Keratinocyte (primary cell): ENCODE data around the gene SIK3. TPM values are rescaled to one million over a fixed set of nuclear protein-coding genes. Genes with fewer than 3 reads are reported as not detected.

Source experiments
- DNase-seq: peaks from one replicate; pipeline ENCODE4 v3.0.0-alpha.2; 2011; ENCODE audit warnings: low read depth, missing footprints, low spot score
- FAIRE-seq: peaks from 2 replicates; lab custom pipeline; 2011; peaks lifted over from hg19 to GRCh38; lab: Jason Lieb, UNC
- H2AFZ ChIP-seq: 2 replicates; pipeline ENCODE4 v1.6.0; 2012; ENCODE audit warnings: low read length, control low read depth, inconsistent platforms; ENCODE audit not compliant: control insufficient read depth
- H3K27ac ChIP-seq: 2 replicates; pipeline ENCODE4 v1.5.1; 2011; ENCODE audit warnings: low read length; ENCODE audit not compliant: control insufficient read depth, insufficient read depth
- H3K27me3 ChIP-seq: 3 replicates; pipeline ENCODE4 v1.6.0; 2011; ENCODE audit warnings: low read length; ENCODE audit not compliant: control insufficient read depth, insufficient read depth; ENCODE audit errors: extremely low read depth
- H3K36me3 ChIP-seq, 2 experiments: 2 replicates in 1 of 2; 3 replicates in 1 of 2; pipeline ENCODE4 v1.5.1; 2011; ENCODE audit warnings: low read length in 2 of 2, mild to moderate bottlenecking in 1 of 2; ENCODE audit not compliant: control insufficient read depth in 2 of 2, insufficient read depth in 2 of 2; ENCODE audit errors: extremely low read depth in 1 of 2
- H3K4me1 ChIP-seq: 3 replicates; pipeline ENCODE4 v1.5.1; 2011; ENCODE audit warnings: low read length; ENCODE audit not compliant: control insufficient read depth, insufficient read depth; ENCODE audit errors: extremely low read depth
- H3K4me2 ChIP-seq: 3 replicates; pipeline ENCODE4 v1.6.0; 2011; ENCODE audit warnings: low read depth, low read length; ENCODE audit not compliant: control insufficient read depth, insufficient read depth; ENCODE audit errors: extremely low read depth
- H3K4me3 ChIP-seq, 3 experiments: fragments of 200-600 bp in 1 of 3; sonication (generic) in 1 of 3; 2 replicates in 2 of 3; 3 replicates in 1 of 3; pipeline ENCODE4 v1.5.1; 2011 to 2016; ENCODE audit warnings: low read length in 3 of 3, mild to moderate bottlenecking in 3 of 3, control low read depth in 2 of 3, inconsistent platforms in 1 of 3, low read depth in 1 of 3, mixed read lengths in 1 of 3, mixed run types in 1 of 3, moderate library complexity in 1 of 3; ENCODE audit not compliant: control insufficient read depth in 2 of 3, insufficient read depth in 2 of 3; ENCODE audit errors: extremely low read depth in 1 of 3
- H3K79me2 ChIP-seq: 2 replicates; pipeline ENCODE4 v1.6.0; 2012; ENCODE audit warnings: low read length; ENCODE audit not compliant: control insufficient read depth, insufficient read depth
- H3K9ac ChIP-seq: 3 replicates; pipeline ENCODE4 v1.6.0; 2011; ENCODE audit warnings: low read length; ENCODE audit not compliant: control insufficient read depth, insufficient read depth; ENCODE audit errors: extremely low read depth
- H3K9me1 ChIP-seq: 3 replicates; pipeline ENCODE4 v1.6.0; 2011; ENCODE audit warnings: low read length; ENCODE audit not compliant: control insufficient read depth, insufficient read depth; ENCODE audit errors: extremely low read depth
- H3K9me3 ChIP-seq: 2 replicates; pipeline ENCODE4 v1.5.1; 2012; ENCODE audit warnings: low read depth, low read length; ENCODE audit not compliant: control insufficient read depth
- H4K20me1 ChIP-seq: 3 replicates; pipeline ENCODE4 v1.6.0; 2011; ENCODE audit warnings: low read length; ENCODE audit not compliant: control insufficient read depth, insufficient read depth; ENCODE audit errors: extremely low read depth
- CTCF ChIP-seq, 3 experiments: IDR thresholded peaks in 1 of 3; conservative IDR thresholded peaks in 1 of 3; optimal IDR thresholded peaks in 1 of 3; 2 replicates in 2 of 3; 3 replicates in 1 of 3; pipeline versions ENCODE3 to v1.5.1; 2011; ENCODE audit warnings: low read length in 3 of 3, mild to moderate bottlenecking in 3 of 3, moderate library complexity in 2 of 3, control low read depth in 1 of 3, inconsistent platforms in 1 of 3; ENCODE audit not compliant: insufficient read depth in 2 of 3; ENCODE audit errors: extremely low read depth in 1 of 3
- EZH2 ChIP-seq: IDR thresholded peaks from one replicate; pipeline ENCODE4 v1.6.1; 2012; ENCODE audit warnings: inconsistent platforms, mild to moderate bottlenecking, low read length, moderate library complexity
- dilution Hi-C: fragments of 300-500 bp; cut with MboI; formaldehyde crosslinking; loops from one replicate; pipeline ENCODE4 v1.7.0; 2020; ENCODE audit warnings: low sequenced_read_pairs; ENCODE audit not compliant: extremely low pct_ligation_motif_present
- polyA plus RNA-seq, 5 experiments: library from polyadenylated mRNA; depleted of rRNA in 3 of 5; stranded (reverse) in 3 of 5; stranded (forward) in 1 of 5; unstranded in 1 of 5; fragments of >200 nt; gene quantifications; 1 replicate in 1 of 5; 2 replicates in 3 of 5; 3 replicates in 1 of 5; pipeline versions ENCODE4 v1.2.1 to v1.2.3, GENCODE V29; 2011 to 2012; ENCODE audit warnings: missing spikeins in 2 of 5, low read depth in 1 of 5, low replicate concordance in 1 of 5

The SIK3 gene
- polyA plus RNA-seq, 1 donor (not counting 4 experiments of a cell fraction or from before 2014, with no cell fraction given) = 8.2 TPM

DNA sequence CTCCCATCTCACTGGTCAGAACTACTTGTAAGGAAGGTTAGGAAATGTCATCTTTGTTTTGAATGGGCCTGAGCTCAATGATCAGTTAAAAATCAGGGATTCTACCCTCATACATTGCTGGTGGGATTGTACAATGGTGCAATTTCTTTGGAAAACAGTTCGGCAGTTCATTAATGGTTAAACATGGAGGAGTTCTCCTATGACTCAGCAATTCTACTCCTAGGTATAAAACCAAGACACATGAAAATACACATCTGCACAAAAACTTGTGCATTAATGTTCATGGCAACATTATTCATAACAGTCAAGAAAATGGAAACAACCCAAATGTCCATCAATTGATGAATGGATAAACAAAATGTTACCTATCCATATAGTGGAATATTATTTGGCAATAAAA is 301.7 kb downstream of the SIK3 start:
- no peak for FAIRE-seq
- Histone ChIP-seq H3K79me2 (no peaks in the 10 kb centered on the region), H3K4me1 (peaks cover 14% of the 10 kb centered on the region), H3K9me1 (no peaks in the 10 kb centered on the region), H3K36me3 (no peaks in the 10 kb centered on the region), H2AFZ (no peak overlapping the region), H3K9ac (no peak overlapping the region), H3K27me3 (no peaks in the 10 kb centered on the region), H4K20me1 (no peaks in the 10 kb centered on the region), H3K27ac (no peak overlapping the region), H3K4me3 (no peak overlapping the region), H3K4me2 (no peak overlapping the region), H3K9me3 (no peaks in the 10 kb centered on the region)
- dilution Hi-C loops = no loop called here
- DNase-seq = no peak
- TF ChIP-seq CTCF (optimal IDR thresholded peaks at IDR 0.05 in 1 of 3, IDR thresholded peaks at IDR 0.05 in 1 of 3, conservative IDR thresholded peaks at IDR 0.05 in 1 of 3; ENCODE audit: extremely low read depth in 1 of 3, insufficient read depth in 2 of 3, low read length in 3 of 3) (no peak), EZH2 (no peak)

DNA sequence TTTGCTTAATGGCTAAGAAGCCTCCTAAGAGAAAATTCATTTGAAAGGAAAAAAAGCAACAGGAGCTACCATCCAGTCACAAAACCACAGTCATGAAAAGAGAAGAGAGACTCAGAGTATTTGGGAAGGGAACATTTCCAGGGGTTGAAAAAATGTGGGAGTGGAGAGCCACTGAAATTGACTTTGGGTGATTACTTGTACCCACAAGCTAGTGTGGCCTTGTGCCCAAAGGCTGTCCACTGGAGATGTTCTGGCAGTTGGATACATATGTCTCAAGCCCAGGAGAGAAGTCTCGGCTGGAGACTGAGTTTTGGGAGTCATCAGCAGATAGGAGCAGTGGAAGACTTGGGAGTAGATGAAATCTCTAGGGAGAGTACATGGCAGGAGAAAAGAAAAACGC is 303.4 kb downstream of the SIK3 start:
- Histone ChIP-seq H3K4me1 (peaks cover 14% of the 10 kb centered on the region), H2AFZ (no peak overlapping the region), H3K9me3 (no peaks in the 10 kb centered on the region), H4K20me1 (no peaks in the 10 kb centered on the region), H3K79me2 (no peaks in the 10 kb centered on the region), H3K9me1 (no peaks in the 10 kb centered on the region), H3K4me3 (no peak overlapping the region), H3K9ac (no peak overlapping the region), H3K36me3 (no peaks in the 10 kb centered on the region), H3K4me2 (no peak overlapping the region), H3K27ac (no peak overlapping the region), H3K27me3 (no peaks in the 10 kb centered on the region)
- TF ChIP-seq EZH2 = no peak
- TF ChIP-seq CTCF (optimal IDR thresholded peaks at IDR 0.05 in 1 of 3, IDR thresholded peaks at IDR 0.05 in 1 of 3, conservative IDR thresholded peaks at IDR 0.05 in 1 of 3; ENCODE audit: extremely low read depth in 1 of 3, insufficient read depth in 2 of 3, low read length in 3 of 3) = no peak
- FAIRE-seq (no peak), DNase-seq (no peak)
- dilution Hi-C loops = no loop called here
